ENCODE data around the gene GRXCR1.

The GRXCR1 gene

GRCh38 chr4:42915484-42915883, 23.0 kb downstream of the GRXCR1 start:
- Histone ChIP-seq H3K9me3 (ENCODE audit: low read length) (no peaks in the 10 kb centered on the region), H3K27me3 (ENCODE audit: insufficient read depth, low read length) (no peaks in the 10 kb centered on the region), H3K27ac (ENCODE audit: low read depth, low read length, poor library complexity, severe bottlenecking) (no peak overlapping the region), H3K4me3 (ENCODE audit: low read depth, low read length, poor library complexity, severe bottlenecking) (no peak overlapping the region), H3F3A (ENCODE audit: insufficient read depth, low read length) (no peaks in the 10 kb centered on the region), H3K36me3 (ENCODE audit: insufficient read depth, low read length) (no peaks in the 10 kb centered on the region), H4K20me1 (ENCODE audit: insufficient read depth, low read length) (no peaks in the 10 kb centered on the region), H3K79me2 (ENCODE audit: insufficient read depth, low read length) (no peaks in the 10 kb centered on the region), H3K9ac (ENCODE audit: low read length) (no peak overlapping the region), H2AFZ (ENCODE audit: low read length) (no peak overlapping the region), H3K9me2 (ENCODE audit: low read depth, low read length) (no peaks in the 10 kb centered on the region), H3K4me1 (ENCODE audit: insufficient read depth, low read length, severe bottlenecking) (no peaks in the 10 kb centered on the region), H3K4me2 (ENCODE audit: low read length) (no peak overlapping the region)
- TF ChIP-seq CTCF (IDR thresholded peaks at IDR 0.05; ENCODE audit: low read length) (no peak), EZH2 (IDR thresholded peaks at IDR 0.05; ENCODE audit: borderline replicate concordance, low read length) (no peak)

GRCh38 chr4:42917296-42917695, 24.8 kb downstream of the GRXCR1 start:
- H2AFZ ChIP-seq (ENCODE audit: low read length): no peak overlapping the region

GRCh38 chr4:42923431-42923830, 30.9 kb downstream of the GRXCR1 start:
- no peaks in the 10 kb centered on the region for H4K20me1 ChIP-seq (ENCODE audit: insufficient read depth, low read length)

More at GRCh38 chr4:42917296-42917695, 24.8 kb downstream of the GRXCR1 start:
- TF ChIP-seq CTCF (IDR thresholded peaks at IDR 0.05; ENCODE audit: low read length) (no peak), EZH2 (IDR thresholded peaks at IDR 0.05; ENCODE audit: borderline replicate concordance, low read length) (no peak)
- Histone ChIP-seq H3K27ac (ENCODE audit: low read depth, low read length, poor library complexity, severe bottlenecking) (no peak overlapping the region), H3K4me1 (ENCODE audit: insufficient read depth, low read length, severe bottlenecking) (no peaks in the 10 kb centered on the region), H3F3A (ENCODE audit: insufficient read depth, low read length) (no peaks in the 10 kb centered on the region), H3K36me3 (ENCODE audit: insufficient read depth, low read length) (no peaks in the 10 kb centered on the region), H3K4me3 (ENCODE audit: low read depth, low read length, poor library complexity, severe bottlenecking) (no peak overlapping the region), H4K20me1 (ENCODE audit: insufficient read depth, low read length) (no peaks in the 10 kb centered on the region), H3K9me3 (ENCODE audit: low read length) (no peaks in the 10 kb centered on the region), H3K9ac (ENCODE audit: low read length) (no peak overlapping the region), H3K4me2 (ENCODE audit: low read length) (no peak overlapping the region), H3K27me3 (ENCODE audit: insufficient read depth, low read length) (no peaks in the 10 kb centered on the region), H3K79me2 (ENCODE audit: insufficient read depth, low read length) (no peaks in the 10 kb centered on the region), H3K9me2 (ENCODE audit: low read depth, low read length) (no peaks in the 10 kb centered on the region)

More at GRCh38 chr4:42923431-42923830, 30.9 kb downstream of the GRXCR1 start:
- H3K9ac ChIP-seq (ENCODE audit: low read length): no peak overlapping the region
- no peak overlapping the region for H3K4me2 ChIP-seq (ENCODE audit: low read length)
- TF ChIP-seq EZH2 (IDR thresholded peaks at IDR 0.05; ENCODE audit: borderline replicate concordance, low read length) (no peak), CTCF (IDR thresholded peaks at IDR 0.05; ENCODE audit: low read length) (no peak)
- no peak overlapping the region for H2AFZ ChIP-seq (ENCODE audit: low read length)
- no peaks in the 10 kb centered on the region for H3K4me1 ChIP-seq (ENCODE audit: insufficient read depth, low read length, severe bottlenecking)
- H3K79me2 ChIP-seq (ENCODE audit: insufficient read depth, low read length): no peaks in the 10 kb centered on the region
- no peaks in the 10 kb centered on the region for H3K36me3 ChIP-seq (ENCODE audit: insufficient read depth, low read length)
- H3K9me3 ChIP-seq (ENCODE audit: low read length): no peaks in the 10 kb centered on the region
- no peaks in the 10 kb centered on the region for H3K9me2 ChIP-seq (ENCODE audit: low read depth, low read length)
- H3K27ac ChIP-seq (ENCODE audit: low read depth, low read length, poor library complexity, severe bottlenecking): no peak overlapping the region
- H3K27me3 ChIP-seq (ENCODE audit: insufficient read depth, low read length): no peaks in the 10 kb centered on the region
- no peaks in the 10 kb centered on the region for H3F3A ChIP-seq (ENCODE audit: insufficient read depth, low read length)
- no peak overlapping the region for H3K4me3 ChIP-seq (ENCODE audit: low read depth, low read length, poor library complexity, severe bottlenecking)

All from OCI-LY1 (cell line).